Superior temporal gyrus (tissue), 1 donor: ENCODE data around the gene GTF2A2.

Source experiments
- DNase-seq: peaks from one replicate; pipeline ENCODE4 v3.0.0-alpha.2; 2016; ENCODE audit errors: extremely low spot score

The GTF2A2 gene

GRCh38 chr15:59605994-59606393, 51.3 kb downstream of the GTF2A2 start:
- DNase-seq, result no peak

- no peak for DNase-seq
These were observed 58.9 kb downstream of the GTF2A2 start for GRCh38 chr15:59598461-59598860.

- DNase-seq, result no peak
These were observed 60.7 kb downstream of the GTF2A2 start for GRCh38 chr15:59596640-59597039.

- DNase-seq, result no peak
These were observed 61.8 kb downstream of the GTF2A2 start for GRCh38 chr15:59595434-59595915.

- no peak for DNase-seq
These were observed 62.3 kb downstream of the GTF2A2 start for GRCh38 chr15:59594991-59595390.

GRCh38 chr15:59594493-59594942, 62.8 kb downstream of the GTF2A2 start:
- no peak for DNase-seq

- no peak for DNase-seq
These were observed 66.0 kb downstream of the GTF2A2 start for GRCh38 chr15:59591356-59591755.

GRCh38 chr15:59590027-59590426, 67.3 kb downstream of the GTF2A2 start:
- DNase-seq, result no peak
